ENCODE results near the gene CDC42BPA. TPM values are rescaled to one million over a fixed set of nuclear protein-coding genes. Genes with fewer than 3 reads are reported as not detected.
"Not testable (repeated sequence)": the region's sequence is repeated elsewhere in the genome, so short reads cannot be mapped to it uniquely, and the experiment has no call there.

Gene CDC42BPA
- total RNA-seq, 2 experiments from 2014 or later = 1.8 to 2.1 TPM

- intact Hi-C loops (cut with micrococcal nuclease) = no loop called here
- H3K4me3 Mint-ChIP-seq = no peak overlapping the region
- H3K36me3 Mint-ChIP-seq (ENCODE audit: low read depth) = no peaks in the 10 kb centered on the region
- no peaks in the 10 kb centered on the region for H3K9me3 Mint-ChIP-seq
- H3K27ac Mint-ChIP-seq = no peak overlapping the region
- DNase-seq = no peak
- TF ChIP-seq CTCF (IDR thresholded peaks at IDR 0.05) = no peak
- H3K4me1 Mint-ChIP-seq (ENCODE audit: low read depth) = no peaks in the 10 kb centered on the region
- ChIA-PET CTCF (no interaction called here), POLR2A (interaction anchor here (0.6 to 1.9 kb wide), 3 partner anchors 10 to 1881 kb away, joined by 3 to 7 read pairs (median 3); no protein-coding TSS in a partner anchor)
- ATAC-seq = no peak
- peaks cover 2% of the 10 kb centered on the region for H3K27me3 Mint-ChIP-seq
Observed at GRCh38 chr1:227124473-227124872, 193.8 kb downstream of the CDC42BPA start.

- intact Hi-C loops (cut with micrococcal nuclease) = no loop called here
- ChIA-PET CTCF (no interaction called here), POLR2A (no interaction called here)
- Mint-ChIP-seq H3K27me3 (peaks cover 5% of the 10 kb centered on the region), H3K36me3 (ENCODE audit: low read depth) (no peaks in the 10 kb centered on the region), H3K4me1 (ENCODE audit: low read depth) (no peaks in the 10 kb centered on the region), H3K4me3 (no peak overlapping the region), H3K27ac (no peak overlapping the region), H3K9me3 (no peaks in the 10 kb centered on the region)
- DNase-seq = no peak
- no peak for ATAC-seq
- TF ChIP-seq CTCF (IDR thresholded peaks at IDR 0.05) = no peak
Observed at GRCh38 chr1:227120826-227121225, 197.5 kb downstream of the CDC42BPA start.

- CTCF ChIA-PET = interaction anchor here (1.0 kb wide), 1 partner anchor 19 kb away, joined by 4 read pairs; no protein-coding TSS in a partner anchor
- Mint-ChIP-seq H3K36me3 (ENCODE audit: low read depth) (no peaks in the 10 kb centered on the region), H3K4me1 (ENCODE audit: low read depth) (no peaks in the 10 kb centered on the region), H3K27me3 (peaks cover 14% of the 10 kb centered on the region), H3K9me3 (no peaks in the 10 kb centered on the region), H3K27ac (no peak overlapping the region), H3K4me3 (no peak overlapping the region)
- POLR2A ChIA-PET = interaction anchor here (0.6 to 1.3 kb wide), 2 partner anchors 12 to 98 kb away, joined by 3 to 7 read pairs; no protein-coding TSS in a partner anchor
- ATAC-seq (no peak), DNase-seq (no peak)
- TF ChIP-seq CTCF (IDR thresholded peaks at IDR 0.05) = no peak
- intact Hi-C loops (cut with micrococcal nuclease) = no loop called here
Observed at GRCh38 chr1:227112538-227112937, 205.8 kb downstream of the CDC42BPA start.

- peaks cover 14% of the 10 kb centered on the region for H3K27me3 Mint-ChIP-seq
- H3K4me3 Mint-ChIP-seq = no peak overlapping the region
- intact Hi-C loops (cut with micrococcal nuclease) = no loop called here
- no peak overlapping the region for H3K27ac Mint-ChIP-seq
- ATAC-seq = no peak
- no peaks in the 10 kb centered on the region for H3K36me3 Mint-ChIP-seq (ENCODE audit: low read depth)
- ChIA-PET CTCF (interaction anchor here (1.0 kb wide), 1 partner anchor 20 kb away, joined by 4 read pairs; no protein-coding TSS in a partner anchor), POLR2A (interaction anchor here (1.3 kb wide), 1 partner anchor 12 kb away, joined by 7 read pairs; no protein-coding TSS in a partner anchor)
- no peak for TF ChIP-seq CTCF (IDR thresholded peaks at IDR 0.05)
- no peaks in the 10 kb centered on the region for H3K9me3 Mint-ChIP-seq
- no peaks in the 10 kb centered on the region for H3K4me1 Mint-ChIP-seq (ENCODE audit: low read depth)
- no peak for DNase-seq
Observed at GRCh38 chr1:227111782-227112181, 206.5 kb downstream of the CDC42BPA start.

- ATAC-seq; H3K36me3 Mint-ChIP-seq (ENCODE audit: low read depth); DNase-seq; CTCF ChIA-PET; H3K27ac Mint-ChIP-seq; POLR2A ChIA-PET; H3K9me3 Mint-ChIP-seq; intact Hi-C loops (cut with micrococcal nuclease); H3K4me1 Mint-ChIP-seq (ENCODE audit: low read depth); H3K27me3 Mint-ChIP-seq; H3K4me3 Mint-ChIP-seq: not testable (repeated sequence)
Observed at GRCh38 chr1:227105291-227105690, 213.0 kb downstream of the CDC42BPA start.

Measured in activated CD8-positive, alpha-beta T cell treated with anti-CD3 and anti-CD28 coated beads for 36 hours (primary cell).